Stimulated activated CD4-positive, alpha-beta T cell treated with anti-CD3 and anti-CD28 coated beads, Interleukin-15, amount 100 ng/mL, for 1 hour (primary cell): ENCODE measurements around the gene AVEN.

Experiments
- DNase-seq, 2 donors: peaks; one replicate each; pipeline ENCODE4 v3.0.0-alpha.2; 2020; ENCODE audit warnings: low read depth in 1 of 2, low spot score in 1 of 2

The AVEN gene

DNA sequence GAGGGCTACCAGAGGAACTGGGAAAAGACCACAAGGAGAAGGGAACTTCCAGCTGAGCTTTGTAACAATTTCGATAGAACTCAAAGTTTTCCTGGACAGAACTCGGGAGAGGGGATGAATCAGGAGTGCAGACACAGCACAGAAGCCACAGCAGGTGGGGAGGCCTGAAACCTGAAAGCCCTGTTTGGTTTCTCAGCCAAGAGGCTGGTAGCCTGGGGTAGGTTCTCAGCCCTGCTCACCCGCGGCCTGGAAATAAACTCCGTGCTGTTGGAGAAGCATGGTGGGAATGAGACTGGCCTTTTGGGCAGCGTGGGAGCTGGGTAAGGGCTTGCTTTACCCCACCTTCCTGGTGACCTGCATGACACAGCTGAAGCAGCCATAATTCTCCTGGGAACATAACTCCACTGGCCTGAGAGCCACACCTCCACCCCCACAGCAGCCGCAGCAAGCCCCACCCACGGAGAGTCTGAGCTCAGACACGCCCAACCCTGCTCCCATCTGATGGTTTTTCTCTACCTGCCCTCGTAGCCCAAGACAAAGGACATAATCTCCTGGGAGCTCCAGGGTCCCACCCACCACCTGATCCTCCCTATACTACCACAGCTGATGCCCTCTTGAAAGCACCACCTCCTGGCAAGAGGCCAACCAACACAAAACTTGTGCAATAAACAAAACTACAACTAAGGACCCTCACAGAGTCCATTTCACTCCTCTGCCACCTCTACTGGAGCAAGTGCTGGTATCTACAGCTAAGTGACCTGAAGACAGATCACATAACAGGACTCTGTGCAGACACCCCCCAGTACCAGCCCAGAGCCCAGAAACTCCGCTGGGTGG lies 123.2 kb downstream of the AVEN start:
- no peak for DNase-seq

DNA sequence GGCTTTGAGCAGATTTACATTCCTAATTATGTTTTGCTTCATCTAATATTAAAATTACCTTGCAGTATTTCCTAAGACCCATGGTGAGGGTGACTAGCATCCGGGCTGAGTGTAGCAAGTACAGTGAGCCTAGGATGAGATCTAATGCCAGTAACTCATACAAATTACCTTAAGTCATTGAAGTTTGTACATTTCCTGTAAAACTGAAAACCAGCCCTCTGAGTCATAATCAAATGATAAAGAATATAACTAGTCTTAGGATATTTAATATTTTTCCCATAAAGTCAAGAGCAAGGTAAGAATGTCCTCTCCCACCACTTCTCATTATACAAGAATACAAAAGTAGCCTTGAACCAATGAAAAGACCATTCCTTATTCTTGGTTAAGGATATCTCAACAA lies 125.5 kb downstream of the AVEN start:
- no peak for DNase-seq

DNA sequence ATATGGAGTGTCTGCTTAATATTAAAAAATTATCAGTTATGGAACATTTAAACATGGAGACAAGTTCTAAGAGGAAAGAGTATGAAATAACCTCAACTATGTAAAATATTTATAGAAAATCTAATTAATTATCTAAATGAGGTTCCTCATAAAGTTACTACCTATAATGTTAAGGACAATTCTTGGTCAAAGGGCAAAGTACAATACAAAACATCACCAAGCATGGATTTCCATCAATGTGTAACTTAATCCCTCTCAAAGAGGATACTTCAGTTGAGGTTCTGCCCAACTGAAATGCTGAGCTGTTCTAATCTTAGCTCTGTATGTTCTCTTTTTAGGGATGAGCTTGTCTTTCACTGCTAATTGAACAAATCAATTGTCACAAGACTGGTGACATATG lies 126.7 kb downstream of the AVEN start:
- DNase-seq, result no peak

DNA sequence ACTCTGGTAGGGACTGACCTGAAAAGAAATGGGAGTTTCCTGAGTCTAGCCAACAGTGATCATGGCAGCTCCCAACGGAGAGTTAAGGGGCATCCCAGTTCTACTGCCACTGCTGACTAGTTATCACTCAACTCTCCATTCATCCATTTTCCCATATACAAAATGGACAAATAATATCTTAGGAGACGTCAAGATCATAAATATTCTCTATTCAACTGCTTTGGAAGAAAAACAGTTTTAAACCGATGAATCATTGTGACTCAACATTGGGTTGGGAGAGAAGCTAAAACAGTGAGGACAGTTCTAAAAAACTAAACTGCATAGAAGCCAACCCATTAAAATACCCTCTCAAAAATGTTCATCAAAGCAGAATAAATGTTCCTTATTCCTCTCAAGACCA lies 128.3 kb downstream of the AVEN start:
- no peak for DNase-seq

DNA sequence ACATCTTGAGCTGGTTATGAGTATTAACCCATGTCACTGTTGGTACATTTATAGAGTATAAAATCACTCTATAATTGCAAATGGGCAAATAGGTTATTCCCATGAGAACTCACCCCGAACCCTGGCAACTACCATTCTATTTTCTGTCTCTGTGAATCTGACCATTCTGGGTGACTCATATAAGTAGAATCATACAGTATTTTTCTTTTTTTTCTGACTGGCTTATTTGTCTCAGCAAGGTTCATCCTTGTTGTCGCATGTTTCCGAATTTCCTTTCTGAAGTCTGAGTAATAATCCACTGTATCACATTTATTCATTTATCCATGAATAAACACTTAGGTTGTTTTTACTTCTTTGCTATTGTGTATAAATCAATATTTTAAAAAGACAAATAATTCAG lies 130.6 kb downstream of the AVEN start:
- DNase-seq, result no peak

DNA sequence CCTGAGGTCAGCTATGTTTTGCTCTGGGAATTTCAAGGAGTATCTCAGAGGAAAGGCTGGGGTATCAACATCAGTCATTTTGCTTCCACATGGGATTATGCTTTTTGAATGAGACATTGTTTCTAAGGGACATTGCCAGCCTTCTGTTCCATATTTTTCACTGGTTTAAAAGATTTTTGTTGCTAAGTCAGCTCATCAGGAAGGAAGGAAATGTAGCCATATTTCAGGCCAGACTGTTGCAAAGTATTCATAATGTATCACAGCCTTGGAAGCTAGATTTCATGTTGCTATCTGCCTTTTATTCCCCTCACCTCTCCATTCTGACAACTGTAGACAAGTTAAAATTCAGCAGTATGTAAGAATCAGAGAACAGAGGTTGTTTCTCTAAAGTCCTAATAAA lies 131.7 kb downstream of the AVEN start:
- DNase-seq, result no peak

DNA sequence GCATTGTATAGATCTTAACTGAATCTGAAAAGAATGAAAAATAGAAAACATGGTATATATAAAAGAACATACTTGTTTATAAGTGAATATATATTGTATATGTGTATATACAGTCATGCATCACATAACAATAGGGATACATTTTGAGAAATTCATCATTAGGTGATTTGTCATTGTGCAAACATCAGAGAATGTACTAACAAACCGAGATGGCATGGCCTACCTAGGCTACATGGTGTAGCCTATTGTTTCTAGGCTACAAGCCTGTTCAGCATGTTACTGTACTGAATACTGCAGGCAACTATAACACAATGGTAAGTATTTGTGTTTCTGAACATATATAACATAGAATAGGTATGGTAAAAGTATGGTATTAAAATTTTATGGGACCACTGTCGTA lies 135.3 kb downstream of the AVEN start:
- no peak for DNase-seq

DNA sequence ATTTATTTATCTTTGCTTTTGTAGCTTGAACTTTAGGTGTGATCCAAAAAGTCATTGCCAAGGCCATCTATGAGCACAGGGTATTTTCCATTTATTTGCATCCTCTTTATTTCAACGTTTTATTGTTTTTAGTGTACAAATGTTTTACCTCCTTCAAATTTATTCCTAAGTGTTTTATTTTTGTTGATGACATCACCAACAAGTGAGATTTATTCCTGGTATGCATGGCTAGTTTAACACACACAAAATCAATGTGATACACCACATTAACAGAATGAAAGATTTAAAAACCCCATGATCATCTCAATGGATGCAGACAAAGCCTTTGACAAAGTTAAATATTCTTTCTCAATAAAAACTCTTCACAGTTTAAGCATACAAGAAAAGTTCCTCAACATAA lies 137.0 kb downstream of the AVEN start:
- DNase-seq, result no peak

DNA sequence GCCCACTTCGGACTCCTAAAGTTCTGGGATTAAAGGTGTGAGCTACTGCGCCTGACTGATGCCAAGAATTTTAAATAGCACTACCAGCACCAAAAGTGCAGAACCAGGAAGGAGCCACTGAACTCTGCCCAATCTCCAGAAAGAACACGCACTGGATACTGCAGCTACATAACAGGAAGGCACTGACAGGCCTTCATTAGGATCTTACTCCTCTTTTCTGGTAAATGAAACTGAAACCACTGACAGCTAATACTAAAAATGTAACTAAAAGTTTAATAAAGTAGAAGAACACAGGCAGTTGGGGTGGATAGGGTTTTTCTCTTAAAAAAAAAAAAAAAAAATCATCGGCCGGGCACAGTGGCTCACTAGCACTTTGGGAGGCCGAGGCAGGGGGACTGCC lies 144.8 kb downstream of the AVEN start:
- no peak for DNase-seq

DNA sequence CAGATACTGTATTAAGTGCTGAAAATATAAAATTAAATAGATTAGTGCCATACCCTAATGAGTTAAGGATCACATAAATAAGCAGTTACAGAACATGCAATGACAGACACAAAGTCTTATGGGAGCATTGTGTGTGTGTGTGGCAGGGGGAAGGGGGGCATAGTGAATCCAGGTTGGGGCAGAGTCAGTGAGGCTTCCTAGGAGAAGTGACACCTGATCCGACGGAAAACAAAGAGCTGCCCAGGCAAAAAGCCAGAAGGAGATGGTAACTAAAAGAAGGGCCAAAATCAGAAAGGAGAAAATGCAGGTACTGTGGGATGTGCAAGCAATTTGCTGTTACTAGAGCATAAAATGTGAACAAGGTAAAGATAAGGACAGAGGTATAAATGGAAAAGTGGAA lies 150.8 kb downstream of the AVEN start:
- DNase-seq, result no peak

DNA sequence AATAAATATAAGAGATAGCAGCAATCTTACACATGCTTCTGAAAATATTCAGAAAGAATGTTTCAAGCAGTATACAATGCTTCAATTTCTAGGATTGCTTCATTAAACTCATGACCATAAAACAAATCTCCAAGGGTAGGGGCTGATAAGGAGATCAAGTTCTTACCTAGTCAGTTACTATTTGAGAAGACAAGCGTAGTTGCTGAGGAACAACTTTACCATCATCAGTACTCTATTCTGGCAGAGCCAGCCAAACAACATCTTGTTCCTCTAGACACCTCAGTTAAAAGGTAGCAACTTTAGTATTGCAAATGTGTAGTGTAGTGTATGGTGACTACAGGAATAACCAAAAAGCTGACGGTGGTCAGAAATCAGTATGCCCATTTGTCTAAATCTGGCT lies 156.1 kb downstream of the AVEN start:
- DNase-seq, result no peak

DNA sequence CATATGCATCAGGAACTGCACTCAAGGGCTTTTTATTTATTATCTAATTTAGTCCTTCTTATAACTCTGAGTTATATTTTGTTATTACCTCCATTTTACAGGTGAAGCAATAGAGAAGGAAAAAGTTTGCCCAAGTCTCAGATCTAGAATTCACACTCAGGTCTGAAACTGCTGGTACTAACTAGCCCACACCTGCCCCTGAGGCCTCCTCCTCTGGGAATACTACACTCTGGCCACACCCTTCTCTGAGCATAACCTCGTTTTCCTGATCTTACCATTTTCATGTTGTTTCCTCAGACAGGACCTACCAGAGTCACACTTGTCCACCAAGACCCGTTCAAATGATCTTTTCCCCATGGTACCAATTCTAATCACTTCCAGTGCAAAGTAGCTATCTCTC lies 164.8 kb downstream of the AVEN start:
- no peak for DNase-seq

DNA sequence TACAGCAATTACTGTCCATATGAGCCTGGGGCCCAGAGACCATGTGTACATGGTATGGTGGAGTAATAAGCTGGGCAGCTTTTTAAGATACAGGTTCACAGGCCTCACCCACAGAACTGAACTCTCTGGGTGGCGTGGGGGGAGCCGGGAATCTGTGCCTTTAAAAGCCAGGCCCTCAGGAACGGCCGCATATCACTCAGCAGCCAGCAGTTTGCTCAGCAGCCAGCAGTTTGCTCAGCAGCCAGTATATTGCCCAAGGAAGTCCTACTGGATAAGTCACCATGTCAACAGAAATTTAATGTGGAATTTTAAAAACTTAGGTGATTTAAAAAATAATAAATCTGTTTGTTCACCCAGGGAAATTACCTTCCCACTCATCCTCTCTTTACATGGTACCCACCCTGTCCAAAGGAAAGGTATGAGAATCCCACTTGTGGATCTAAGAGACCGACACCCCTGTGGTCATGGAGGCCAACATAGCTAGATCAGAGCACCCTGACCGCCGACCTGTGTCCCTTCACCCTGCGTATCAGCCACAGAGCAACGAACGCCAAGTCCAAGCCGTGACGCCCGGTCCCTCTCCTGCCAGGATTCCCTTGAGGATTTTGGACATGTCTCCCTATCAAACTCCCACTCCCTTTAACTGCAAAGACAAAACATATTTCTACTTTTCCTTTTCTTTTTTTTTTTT lies 166.4 kb downstream of the AVEN start:
- no peak for DNase-seq

DNA sequence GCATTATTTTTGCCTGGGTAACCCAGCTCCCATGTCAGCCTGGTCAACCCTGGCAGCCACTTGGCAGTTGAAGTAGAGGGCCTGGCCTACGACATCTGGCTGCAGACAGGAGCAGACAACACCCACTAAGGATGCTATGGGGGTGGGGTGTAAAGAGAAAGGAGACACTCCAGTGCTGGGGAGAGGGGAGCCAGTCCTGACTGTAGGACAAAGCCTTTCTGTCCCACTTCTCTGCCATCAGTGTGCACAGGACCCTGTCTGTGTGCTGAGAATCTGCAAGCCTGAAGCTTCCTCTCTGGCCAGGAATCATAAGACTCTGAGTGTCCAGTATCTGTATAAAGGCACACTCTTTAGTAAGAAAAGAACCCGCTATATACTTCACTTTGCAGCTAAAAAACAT lies 167.0 kb downstream of the AVEN start:
- DNase-seq, result no peak

DNA sequence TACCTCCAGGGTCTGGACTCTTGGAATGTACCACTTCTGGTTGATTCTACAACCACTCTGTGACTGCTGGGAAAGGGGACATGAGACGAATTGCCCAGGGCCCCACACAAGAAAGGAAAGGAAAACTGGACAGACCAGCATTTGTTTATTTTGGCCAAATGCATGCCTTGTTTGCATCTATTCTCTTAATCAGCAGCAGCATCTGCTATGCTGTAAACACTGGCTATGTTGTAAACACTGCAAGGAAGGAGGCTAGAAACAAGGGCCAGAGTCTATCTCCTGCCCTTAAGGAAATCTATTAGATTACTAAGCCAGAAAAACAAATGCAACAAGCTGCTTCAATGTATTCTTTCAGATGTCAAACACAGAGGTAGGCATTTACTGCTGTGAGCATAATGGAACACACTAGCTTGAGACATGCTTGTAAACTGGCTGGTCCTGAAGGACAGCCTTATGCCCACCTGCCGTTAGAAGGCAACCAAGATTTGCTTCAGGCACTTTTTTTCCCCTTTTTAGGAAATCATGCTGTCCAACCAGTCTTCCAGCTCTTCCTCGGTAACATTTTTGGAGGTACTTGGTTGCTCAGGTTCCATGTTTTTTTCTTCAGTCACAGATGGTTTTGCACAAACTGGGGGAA lies 172.8 kb downstream of the AVEN start:
- DNase-seq, result no peak

DNA sequence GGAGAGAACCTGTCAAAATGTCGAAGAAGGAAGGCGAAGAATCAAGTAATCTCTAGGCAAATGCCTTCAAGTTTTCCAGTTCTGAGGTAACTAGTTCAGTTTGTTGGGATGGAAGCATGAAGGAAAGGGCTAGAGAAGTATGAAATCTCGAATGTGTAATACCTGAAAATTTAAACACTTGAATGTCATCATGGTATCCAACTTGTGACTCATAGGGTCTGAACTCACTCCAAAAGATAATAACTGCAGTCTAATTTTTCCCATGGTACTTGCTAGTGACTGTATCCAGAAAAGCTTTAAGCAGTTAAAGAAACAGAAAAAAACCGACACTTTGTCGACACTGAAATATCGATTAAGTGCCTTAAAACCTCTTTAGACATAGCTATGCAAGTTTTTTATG lies 173.6 kb downstream of the AVEN start:
- no peak for DNase-seq

DNA sequence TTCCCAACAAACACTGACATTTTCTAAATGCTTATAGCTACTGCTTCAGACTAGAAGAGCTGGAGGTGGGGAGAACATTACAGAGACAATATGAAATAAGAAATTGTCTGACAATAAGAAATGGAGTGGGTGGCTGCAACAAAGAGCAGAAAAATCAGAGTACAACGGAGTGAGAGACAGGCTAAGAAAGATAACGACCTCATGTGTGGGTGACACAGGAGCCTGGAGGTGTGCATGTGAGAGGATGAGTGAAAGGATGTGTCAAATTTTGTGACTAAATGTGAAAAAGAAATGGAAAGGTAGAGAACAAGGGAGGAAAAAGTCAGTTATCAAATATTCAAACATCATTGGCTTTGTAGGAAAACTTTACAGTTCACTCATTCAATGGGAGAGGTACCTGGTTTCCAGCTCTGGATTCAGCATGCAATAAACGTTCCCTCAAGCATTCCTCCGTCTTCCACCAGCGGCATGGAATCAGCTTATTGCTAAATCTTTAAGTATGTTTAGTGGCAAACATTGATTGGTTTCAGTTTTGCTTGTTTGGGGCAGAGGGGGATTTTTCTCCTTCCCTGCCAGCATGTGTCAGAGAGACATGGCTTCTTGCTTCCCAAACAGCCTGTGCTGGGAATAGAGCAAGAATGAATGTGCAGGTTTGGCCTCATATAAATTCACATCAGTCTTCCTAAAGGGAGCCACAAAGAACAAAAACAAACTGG lies 174.5 kb downstream of the AVEN start:
- DNase-seq, result no peak

DNA sequence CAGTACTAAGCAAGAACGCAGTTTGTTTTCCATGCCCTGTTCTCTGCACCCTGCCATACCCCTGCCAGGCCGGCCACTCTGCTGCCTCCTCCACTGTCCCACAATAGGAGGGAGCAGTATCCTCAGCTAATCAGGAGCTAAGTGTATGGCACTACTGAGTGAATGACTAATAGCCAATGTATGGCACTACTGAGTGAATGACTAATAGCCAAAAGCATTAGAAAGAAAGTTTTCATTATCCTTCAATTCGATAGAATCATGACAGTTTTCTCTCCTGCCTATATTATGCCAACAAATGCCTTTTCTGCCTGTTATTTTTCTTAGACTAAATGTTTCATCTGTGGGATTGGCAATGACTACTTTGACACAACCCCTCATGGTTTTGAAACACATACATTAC lies 178.2 kb downstream of the AVEN start:
- DNase-seq, result no peak

DNA sequence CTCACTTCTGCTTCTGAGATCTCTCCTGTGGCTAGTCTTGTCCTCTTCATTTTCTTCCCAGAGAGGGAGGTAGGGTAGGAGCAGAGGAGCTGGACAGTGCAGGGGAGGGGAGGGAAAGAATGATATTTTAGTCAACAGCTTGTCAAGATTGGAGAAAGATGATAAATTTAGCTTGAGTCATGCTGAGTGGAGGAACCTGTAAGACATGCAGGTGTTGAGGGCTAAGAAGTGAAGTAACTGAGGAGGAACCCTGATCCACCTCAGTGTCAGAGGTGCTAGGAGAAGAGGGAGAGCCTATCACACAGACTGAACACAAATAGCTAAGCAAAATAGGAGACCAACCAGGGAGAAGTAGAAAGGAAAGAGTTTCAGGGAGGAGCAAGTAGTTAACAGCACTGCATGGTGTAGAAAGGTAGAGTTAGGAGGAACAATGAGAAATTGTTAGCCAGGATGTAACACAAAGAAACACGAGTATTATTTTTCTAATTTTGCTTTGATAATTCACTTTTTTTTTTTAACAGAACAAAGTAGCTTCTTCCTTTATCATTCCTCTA lies 178.9 kb downstream of the AVEN start:
- DNase-seq, result no peak

DNA sequence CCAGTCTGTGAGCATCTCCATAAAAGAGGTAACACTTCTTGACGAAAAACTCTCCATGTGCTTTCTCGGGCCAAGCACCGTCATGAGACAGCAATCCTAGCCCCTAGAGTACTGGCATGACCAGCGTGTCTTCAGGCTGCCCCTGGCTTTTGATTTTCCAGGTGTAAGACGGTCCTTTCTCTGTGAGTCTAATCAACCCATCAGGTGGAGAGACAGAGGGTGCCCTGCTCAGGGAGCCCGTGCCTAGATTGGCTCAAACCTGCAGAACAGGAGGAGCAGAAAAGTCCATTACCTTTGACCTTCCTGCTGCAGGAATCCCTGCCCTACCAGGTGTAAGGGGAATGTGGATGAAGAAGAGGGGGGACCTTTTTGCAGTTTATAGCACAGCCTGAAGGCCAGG lies 180.2 kb downstream of the AVEN start:
- DNase-seq, result no peak

DNA sequence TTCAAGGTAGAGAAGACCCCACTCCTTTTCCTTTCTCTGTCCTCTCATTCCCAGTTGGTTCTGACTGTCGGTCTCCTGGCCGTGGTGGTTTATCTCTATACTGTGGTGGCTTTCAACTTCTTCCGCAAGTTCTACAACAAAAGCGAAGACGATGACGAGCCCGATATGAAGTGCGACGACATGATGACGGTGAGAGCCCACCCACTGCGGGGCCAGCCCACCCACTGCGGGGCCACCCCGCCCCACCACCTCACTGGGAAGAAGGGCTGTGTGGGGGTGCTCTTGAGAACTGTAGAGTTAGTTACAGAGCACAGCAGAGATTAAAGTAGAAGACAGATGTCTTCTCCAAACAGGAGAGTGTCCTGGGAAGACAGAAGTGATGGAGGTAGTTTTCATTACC lies 181.3 kb downstream of the AVEN start:
- no peak for DNase-seq

DNA sequence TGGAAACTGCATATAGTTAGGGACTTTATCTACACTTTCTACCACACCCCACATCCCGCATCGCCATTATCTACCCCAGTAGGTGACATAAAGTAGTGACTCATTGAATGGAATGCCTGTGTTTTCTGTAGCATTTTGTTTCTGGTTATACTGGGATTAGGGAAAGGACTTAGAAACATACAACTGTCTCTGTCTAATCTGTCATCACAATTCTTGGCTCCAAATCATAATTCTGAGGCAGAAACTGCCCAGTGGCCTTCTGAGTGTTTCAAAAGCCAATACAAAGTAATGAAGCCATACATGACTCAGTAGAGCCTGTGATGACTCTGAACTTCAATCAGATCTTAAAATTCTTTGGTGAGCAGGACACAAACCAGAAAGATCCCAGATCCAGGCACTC lies 186.4 kb downstream of the AVEN start:
- no peak for DNase-seq
